G401.6 (cell line): Measurements from ENCODE around the gene GLYATL3.

Source experiments
- FAIRE-seq: peaks from 2 replicates; lab custom pipeline; 2012; peaks lifted over from hg19 to GRCh38; lab: Jason Lieb, UNC

GLYATL3 gene

DNA sequence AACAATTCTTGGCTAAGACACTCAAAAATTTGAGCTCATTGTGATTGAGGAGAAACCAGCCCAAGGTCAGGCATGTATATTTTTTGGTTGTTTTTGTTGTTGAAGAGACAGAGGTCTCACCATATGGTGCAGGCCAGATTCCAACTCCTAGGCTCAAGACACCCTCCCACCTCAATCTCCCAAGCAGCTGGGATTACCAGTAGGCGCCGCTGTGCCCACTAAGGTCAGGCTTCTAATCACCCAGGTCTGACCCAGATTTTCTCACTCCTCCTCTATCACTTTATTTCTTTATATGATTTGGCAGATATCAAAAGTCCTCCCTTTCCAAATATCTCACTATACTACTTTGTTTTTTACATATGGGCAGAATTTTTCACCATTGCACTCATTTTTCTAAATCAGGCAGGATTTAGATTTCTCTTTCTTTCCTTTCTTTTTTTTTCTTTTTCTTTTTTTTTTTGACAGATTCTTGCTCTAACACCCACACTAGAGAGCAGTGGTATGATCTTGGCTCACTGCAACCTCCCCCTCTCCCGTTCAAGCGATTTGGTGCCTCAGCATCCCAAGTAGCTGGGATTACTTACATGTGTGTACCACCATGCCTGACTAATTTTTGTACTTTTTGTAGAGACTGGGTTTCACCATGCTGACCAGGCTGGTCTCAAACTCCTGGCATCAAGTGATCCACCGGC is 49.0 kb downstream of the GLYATL3 start:
- no peak for FAIRE-seq

DNA sequence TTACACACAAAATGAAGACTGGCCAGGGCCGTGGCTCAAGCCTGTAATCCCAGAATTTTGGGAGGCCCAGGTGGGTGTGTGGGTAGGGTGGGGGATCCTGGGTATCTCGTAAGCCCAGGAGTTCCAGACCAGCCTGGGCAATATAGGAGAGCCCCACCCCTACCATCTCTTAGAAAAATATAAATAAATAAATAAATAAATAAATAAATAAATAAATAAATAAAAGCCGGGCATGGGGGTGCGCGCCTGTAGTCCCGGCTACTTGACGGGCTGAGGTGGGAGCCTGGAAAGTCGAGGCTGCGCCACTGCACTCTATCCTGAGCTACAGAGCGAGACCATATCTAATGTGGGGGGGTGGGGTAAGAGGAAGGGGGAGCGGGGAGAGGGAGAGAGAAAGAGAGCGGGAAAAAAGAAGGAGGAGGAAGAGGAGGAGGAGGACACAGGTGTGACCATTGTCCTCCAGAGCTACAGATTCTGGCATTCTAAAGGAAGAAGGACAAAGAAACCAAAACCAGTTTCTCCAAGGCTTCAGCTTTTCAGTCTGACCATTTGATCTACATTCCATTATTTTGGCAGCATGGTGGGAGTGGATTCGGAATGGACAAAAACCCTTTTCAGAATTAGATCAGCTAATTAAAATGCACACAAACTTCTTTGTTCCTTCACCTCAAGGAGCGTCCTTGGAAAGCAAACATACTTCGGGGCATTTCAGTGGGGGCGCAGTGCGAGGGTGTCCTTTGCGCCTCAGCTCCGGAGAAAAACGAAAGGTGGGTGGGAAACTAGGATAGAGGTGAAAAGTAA is 50.2 kb downstream of the GLYATL3 start:
- no peak for FAIRE-seq

DNA sequence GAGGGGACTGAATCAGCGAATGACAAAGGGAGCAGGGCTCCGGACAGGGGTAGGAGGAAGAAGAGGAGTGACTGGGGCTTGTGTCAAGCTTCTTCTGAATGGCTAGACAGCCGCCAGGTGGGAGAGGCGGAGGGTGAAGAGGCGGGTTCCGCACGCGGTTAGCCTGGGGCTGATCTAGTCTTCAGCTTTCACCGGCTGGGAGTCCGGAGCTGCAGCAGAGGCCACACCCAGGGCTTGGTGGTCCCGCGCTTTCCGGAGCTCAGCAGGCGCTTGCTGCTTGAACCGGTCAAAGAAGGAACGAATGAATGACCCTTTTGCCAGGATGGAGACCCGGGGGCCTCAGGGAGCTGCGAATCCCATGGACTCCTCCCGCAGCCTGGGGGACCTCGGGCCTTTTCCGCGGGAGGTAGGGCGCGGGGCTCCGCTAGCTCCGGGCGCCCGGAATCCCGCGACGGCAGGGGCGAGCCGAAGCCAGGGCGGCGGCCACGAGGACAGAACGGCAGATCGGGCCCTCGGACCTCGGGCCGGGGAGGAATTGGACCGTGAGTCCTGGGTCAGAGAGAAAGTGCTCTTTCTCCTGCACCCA is 50.9 kb downstream of the GLYATL3 start, which contains the start of gene C6orf141:
C6orf141 (plus strand) TSS at position 177 of the 586 bp plus-strand sequence; CDS start at position 302, 125 bp downstream.
- no peak for FAIRE-seq

DNA sequence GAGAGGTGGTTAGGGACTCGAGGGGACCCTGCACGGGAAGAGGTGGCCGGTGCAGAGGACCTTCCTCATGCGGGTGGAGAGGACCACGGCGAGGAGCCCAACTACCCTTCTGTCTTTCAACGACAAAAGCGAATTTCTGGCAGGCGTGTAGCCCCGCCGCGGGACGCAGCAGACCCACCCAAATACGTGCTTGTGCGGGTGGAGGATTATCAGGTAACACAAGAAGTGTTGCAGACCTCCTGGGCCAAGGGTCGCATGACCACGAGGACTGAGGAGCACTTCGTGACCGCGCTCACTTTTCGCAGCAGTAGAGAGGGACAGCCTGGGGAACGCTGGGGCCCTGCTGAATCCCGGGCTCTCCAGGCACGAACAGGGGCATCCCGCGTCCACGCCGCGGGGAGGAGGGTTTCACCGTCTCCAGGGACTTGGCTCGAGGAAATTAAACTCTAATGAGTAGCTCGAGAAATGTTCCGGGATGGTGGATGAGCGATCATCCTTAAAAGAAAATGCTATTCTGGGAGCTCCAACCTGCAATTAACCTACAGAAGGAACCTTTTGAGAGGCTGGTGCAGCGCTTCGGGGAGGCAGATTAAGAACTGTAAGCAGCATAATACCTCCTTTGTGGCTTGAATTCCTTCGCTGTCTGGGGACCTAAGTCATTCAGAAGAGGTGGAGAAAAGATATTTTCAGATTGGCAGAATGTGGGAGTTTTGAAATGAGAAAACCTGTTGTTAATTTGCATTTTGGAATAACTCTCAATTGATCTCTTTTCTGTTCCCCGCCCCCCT is 51.5 kb downstream of the GLYATL3 start:
- no peak for FAIRE-seq

DNA sequence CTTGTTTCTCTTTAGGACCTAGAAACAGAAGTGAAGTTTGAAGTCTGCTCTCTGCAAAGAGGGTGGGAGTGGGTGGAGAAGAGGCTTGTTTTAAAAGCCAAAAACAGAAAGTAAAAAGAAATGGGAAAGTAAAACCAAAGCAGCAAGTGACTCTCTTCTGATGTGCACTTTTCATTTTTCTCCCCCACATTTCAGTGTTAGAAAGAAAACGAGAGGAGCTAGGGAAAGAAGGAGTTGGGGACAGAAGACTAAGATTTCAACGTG is 52.1 kb downstream of the GLYATL3 start:
- FAIRE-seq: no peak

DNA sequence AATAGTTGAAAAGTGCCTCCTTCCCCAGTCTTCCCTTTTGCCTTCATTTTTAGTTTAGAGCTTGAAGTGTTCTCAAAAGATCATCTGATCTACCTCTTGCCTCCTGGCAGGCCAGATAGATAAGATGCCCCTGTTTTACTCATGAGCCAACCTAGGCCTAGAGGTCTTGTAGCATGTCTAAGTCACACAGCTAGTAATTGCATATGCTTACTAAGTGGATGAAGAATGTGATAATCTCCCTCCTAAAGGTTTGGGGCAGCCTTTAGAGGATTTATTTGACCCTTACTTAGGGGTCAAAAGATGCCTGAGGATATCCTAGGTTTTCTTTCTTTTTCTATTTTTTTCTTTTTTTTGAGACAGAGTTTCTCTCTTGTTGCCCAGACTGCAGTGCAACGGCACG is 52.9 kb downstream of the GLYATL3 start:
- FAIRE-seq: no peak

DNA sequence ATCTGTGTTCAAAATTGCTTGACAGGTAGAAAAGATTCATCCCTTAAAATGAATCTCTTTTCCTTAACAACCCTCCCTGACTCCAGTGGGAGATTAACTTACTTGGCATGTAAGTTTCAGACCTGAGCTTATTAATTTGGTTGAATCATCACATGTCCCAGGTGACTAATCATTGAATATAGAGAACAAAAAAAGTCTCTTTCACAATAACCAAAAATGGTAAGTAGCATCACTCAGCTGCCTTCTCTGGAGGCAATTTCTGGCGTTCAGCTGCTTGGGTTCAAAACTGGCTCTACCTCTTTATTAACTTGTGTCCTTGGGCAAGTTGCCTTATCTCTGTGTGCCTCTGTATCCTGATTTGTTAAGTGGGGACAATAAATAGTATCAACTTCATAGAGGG is 53.7 kb downstream of the GLYATL3 start:
- FAIRE-seq: no peak

DNA sequence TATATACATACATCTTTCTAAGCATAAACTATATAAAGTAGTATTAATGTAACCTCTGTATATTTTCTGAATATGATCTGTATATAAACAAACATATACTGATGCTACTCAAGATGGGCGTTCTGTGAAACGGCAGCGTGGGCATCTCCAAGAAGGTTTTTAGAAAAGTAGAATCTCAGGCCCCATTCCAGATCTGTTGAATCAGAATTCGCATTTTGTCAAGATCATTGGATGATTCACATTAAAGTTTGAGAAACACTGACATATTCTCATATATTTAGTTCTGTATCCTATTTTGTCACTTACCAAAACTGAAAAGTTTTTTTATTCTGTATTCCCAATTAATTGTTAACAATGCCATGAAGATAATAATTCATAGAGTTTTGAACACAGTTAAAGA is 56.2 kb downstream of the GLYATL3 start:
- FAIRE-seq: no peak

DNA sequence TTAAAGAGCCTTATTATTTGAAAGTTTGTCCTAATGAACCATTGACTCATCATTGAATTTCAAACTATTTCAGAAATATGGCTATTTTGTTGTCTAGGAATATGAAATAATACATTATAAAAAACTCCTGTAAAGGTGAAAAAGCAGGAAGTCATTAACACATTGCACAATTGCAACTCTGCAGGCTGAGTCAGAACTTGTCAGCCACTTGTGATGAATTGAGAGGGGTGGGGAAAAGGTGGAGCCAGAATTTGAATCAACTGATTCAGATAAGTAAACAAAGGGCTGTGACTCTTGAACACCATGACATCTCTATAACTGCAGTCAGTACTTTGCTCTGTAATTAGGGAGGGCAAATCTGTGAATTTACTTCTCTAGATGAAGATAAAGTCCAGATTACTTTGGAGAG is 56.7 kb downstream of the GLYATL3 start:
- FAIRE-seq: no peak

DNA sequence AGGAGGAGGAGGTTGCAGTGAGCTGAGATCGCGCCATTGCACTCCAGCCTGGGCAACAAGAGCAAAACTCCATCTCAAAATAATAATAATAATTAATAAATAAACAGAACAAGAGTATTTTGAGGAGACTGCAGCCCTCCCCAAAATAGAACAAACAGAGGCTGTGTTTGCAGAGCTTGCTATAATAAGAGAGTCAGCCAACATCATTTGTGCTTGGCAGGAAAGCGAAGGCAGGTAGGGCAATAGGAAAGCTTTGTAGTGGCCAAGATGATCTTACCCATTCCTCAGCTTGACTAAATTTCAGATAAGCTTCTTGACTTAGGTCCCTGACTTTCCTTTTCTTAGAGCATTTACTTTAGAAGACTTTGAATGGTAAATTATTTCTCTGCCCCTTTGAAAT is 57.5 kb downstream of the GLYATL3 start:
- no peak for FAIRE-seq

DNA sequence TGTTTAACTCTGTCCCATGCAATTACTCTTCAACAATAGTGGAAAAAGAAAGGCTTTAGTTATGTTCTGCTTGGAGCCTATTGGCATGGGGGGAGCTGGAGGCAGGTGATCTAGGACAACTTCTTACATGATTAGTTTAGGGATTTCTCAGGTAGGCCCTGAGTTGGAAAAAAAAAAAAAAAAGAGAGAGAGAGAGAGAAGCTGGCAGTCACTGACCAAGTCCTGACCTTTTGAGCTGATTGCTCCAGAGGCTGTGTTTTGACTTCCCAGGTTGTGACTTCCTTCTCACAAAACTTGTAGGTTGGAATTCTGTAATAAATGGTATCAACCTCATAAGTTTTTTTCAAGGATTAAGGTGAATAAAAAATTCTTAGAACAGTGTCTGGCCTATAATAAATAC is 58.5 kb downstream of the GLYATL3 start:
- FAIRE-seq: no peak

DNA sequence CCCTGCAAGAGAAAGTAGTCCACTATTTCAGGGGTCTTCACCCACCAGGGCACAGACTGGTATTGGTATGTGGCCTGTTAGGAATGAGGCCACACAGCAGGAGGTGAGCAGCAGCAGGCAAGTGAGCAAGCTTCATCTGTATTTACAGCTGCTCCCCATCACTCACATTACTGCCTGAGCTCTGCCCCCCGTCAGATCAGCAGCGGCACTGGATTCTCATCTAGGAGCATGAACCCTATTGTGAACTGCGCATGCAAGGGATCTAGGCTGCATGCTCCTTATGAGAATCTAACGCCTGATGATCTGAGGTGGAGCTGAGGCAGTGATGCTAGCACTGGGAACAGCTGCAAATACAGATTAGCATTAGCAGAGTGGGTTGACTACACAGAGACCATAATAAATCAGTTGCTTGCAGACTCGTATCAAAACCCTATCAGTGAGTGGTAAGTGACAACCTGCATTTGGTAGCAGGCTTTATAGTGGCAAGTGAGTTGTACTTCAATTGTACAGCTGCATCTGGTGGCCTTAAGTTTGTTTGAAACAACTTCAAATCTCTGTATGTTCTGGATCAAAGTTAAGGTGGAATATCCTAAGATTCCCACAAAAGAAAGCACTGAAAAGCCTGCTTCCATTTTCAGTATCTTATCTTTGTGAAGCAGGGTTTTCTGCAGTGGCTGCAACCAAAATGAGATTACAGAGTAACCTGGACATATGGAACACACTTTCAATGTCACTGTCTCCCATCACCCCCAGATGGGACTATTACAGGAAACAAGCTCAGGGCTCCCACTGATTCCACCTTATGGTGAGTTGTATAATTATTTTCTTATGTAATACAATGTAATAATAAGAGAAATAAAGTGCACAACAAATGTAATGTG is 63.5 kb downstream of the GLYATL3 start:
- no peak for FAIRE-seq

DNA sequence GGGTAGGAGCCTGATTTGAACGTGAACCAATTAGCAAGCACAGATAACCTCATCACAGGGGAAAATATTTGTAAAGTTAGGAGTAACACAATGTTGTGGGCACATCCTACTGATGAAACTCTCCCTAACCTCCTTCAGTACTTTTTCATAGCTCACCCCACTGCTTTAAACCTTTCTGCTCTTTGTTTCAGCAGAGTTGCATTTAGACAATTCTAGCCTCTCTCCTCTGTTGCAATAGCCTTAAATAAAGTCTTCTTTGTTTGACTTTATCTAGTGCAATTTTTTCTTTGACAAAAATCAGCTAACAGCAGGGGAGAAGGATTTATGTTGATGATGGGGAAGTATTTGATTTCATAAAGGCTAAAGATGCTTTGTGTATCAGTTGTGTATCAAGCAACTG is 64.8 kb downstream of the GLYATL3 start:
- no peak for FAIRE-seq

DNA sequence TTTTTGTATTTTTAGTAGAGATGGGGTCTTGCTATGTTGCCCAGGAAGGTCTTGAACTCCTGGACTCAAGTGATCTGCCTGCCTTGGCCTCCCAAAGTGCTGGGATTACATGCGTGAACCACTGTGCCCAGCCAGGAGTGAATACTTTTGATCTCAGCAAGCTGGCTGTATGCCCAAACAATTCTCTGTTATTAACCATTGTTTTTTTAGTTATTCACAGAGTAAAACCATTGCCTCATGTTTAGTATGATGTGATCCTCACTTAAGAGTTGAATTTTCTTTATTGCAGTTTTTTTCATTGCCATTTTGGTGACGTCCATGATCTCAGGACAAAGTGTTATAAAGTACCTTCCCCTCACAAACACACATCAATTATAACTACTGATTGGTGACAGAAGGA is 65.5 kb downstream of the GLYATL3 start:
- no peak for FAIRE-seq

DNA sequence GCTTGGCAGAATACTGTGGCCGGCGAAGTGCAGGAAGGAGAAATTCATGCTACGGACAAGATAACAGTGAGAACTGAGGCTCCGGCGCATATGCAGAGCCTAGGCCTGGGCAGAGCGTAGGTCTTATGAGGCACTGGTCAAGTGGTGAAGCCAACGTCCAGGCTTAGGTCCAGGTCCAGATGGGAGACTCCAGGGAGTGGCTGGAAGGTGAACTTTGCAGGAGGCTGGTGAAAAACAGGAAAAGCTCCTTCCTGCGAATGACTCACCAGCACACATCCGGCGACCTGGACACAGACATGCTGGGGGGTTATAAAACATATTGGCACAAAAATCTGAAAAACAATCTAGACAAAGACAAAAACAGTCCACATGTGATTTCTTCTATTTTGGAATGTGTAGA is 66.1 kb downstream of the GLYATL3 start:
- FAIRE-seq: no peak

DNA sequence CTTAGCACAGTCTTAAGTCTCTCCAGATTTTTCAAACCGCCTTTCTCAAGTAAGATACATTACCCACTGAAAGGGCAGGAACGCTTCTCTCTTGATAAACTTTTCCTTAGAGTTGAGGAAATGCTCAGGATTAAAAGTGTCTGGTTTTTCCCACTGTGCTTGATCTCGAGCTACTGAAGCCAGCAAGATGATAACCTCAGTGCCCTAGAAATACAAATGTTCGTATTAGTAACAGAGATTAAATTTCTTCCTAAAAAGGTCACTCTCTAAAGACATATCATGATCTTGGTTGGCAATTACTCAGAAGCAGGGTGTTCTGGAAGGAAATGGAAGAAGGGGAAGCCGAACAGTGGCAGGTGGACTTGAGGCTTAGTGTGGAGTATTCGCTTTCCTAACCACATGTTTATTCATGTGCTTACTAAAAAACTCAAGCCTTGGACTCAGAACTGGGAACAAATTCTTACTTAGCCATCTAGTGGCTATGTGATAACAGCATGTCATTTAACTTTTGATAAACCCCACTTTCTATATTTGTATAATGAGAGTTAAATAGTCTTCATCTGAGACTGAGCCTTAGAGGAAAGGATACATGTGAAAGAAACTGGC is 70.9 kb downstream of the GLYATL3 start:
- FAIRE-seq: no peak

DNA sequence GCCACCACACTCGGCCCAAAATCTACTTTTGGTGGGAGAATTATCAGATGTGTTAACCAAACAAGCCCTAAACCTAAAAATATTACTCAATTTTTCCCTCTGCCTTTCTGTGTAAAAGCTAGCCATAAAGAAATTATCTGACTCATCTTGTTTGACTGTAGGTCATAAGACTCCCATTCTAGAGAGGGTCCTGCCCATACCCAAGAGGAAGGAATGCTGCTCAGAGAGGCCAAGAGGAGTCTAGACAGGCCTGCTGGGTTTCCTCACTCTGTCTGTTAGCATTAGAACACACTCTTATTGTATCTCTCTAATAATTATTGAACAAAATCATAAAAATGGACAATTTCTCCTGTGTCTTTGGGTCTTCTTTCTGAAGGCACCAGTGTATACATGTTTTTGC is 76.9 kb downstream of the GLYATL3 start:
- no peak for FAIRE-seq
